CD8-positive, alpha-beta memory T cell (primary cell): ENCODE results near the gene POLR2E. TPM values are rescaled to one million over a fixed set of nuclear protein-coding genes. Genes with fewer than 3 reads are reported as not detected.
"Not testable (repeated sequence)": the region's sequence is repeated elsewhere in the genome, so short reads cannot be mapped to it uniquely, and the experiment has no call there.

Experiments used
- CTCF ChIA-PET: fragments of 350-600 bp; sonication (Branson Sonifier 250); formaldehyde crosslinking; loops from one replicate; lab custom pipeline; 2021; ENCODE audit warnings: antibody characterized with exemption; lab: Charles Lee
- POLR2A ChIA-PET: fragments of 350-600 bp; sonication (Branson Sonifier 250); formaldehyde crosslinking; loops from one replicate; lab custom pipeline; 2021; ENCODE audit warnings: antibody characterized with exemption; lab: Charles Lee
- DNase-seq, 5 donors: peaks; one replicate each; pipeline versions ENCODE4 v3.0.0 to v3.0.0-alpha.2; 2020 to 2022; ENCODE audit warnings: mixed read lengths in 1 of 5
- H3K27ac ChIP-seq: one replicate; pipeline ENCODE4 v1.7.0; 2013; ENCODE audit warnings: low read depth, mild to moderate bottlenecking, low read length, moderate library complexity
- H3K27me3 ChIP-seq: 2 replicates; pipeline ENCODE4 v1.7.0; 2013; ENCODE audit warnings: low read length, mild to moderate bottlenecking; ENCODE audit not compliant: insufficient read depth, poor library complexity, severe bottlenecking
- H3K36me3 ChIP-seq: 2 replicates; pipeline ENCODE4 v1.7.0; 2013; ENCODE audit warnings: mild to moderate bottlenecking, low read length, moderate library complexity; ENCODE audit not compliant: insufficient read depth
- H3K4me1 ChIP-seq: 2 replicates; pipeline ENCODE4 v1.7.0; 2013; ENCODE audit warnings: mild to moderate bottlenecking, low read length, moderate library complexity; ENCODE audit not compliant: insufficient read depth
- H3K4me3 ChIP-seq: 2 replicates; pipeline ENCODE4 v1.7.0; 2013; ENCODE audit warnings: mild to moderate bottlenecking, low read length
- H3K9me3 ChIP-seq: 2 replicates; pipeline ENCODE4 v1.7.0; 2013; ENCODE audit warnings: mild to moderate bottlenecking, low read length
- H3K27ac Mint-ChIP-seq, 8 donors: one replicate each; pipeline ENCODE4 v1.8.0; 2020 to 2021; ENCODE audit warnings: mixed read lengths in 8 of 8, mild to moderate bottlenecking in 6 of 8, inconsistent platforms in 3 of 8, moderate library complexity in 3 of 8
- H3K27me3 Mint-ChIP-seq, 2 donors: one replicate each; pipeline ENCODE4 v1.8.0; 2020 to 2021; ENCODE audit warnings: mixed read lengths in 2 of 2, mild to moderate bottlenecking in 1 of 2, moderate library complexity in 1 of 2
- H3K36me3 Mint-ChIP-seq, 3 donors: one replicate each; pipeline ENCODE4 v1.8.0; 2020 to 2021; ENCODE audit warnings: mixed read lengths in 3 of 3, inconsistent platforms in 1 of 3, mild to moderate bottlenecking in 1 of 3
- H3K4me1 Mint-ChIP-seq, 3 donors: one replicate each; pipeline ENCODE4 v1.8.0; 2020 to 2021; ENCODE audit warnings: mixed read lengths in 3 of 3, inconsistent platforms in 1 of 3, mild to moderate bottlenecking in 1 of 3
- H3K4me3 Mint-ChIP-seq, 7 donors: one replicate each; pipeline ENCODE4 v1.8.0; 2020 to 2021; ENCODE audit warnings: mixed read lengths in 7 of 7, mild to moderate bottlenecking in 6 of 7, moderate library complexity in 4 of 7, inconsistent platforms in 2 of 7
- H3K9me3 Mint-ChIP-seq, 5 donors: one replicate each; pipeline ENCODE4 v1.8.0; 2020 to 2022; ENCODE audit warnings: mixed read lengths in 5 of 5, mild to moderate bottlenecking in 3 of 5, moderate library complexity in 2 of 5, inconsistent platforms in 1 of 5
- polyA plus RNA-seq: library from polyadenylated mRNA; unstranded; fragments of 300-500 nt; fragmentation: Illumina TruSeq; gene quantifications from one replicate; pipeline ENCODE4 v1.2.3, GENCODE V29; 2021
- total RNA-seq, 2 experiments: library from RNA; stranded (reverse); gene quantifications; one replicate each; pipeline ENCODE4 v1.2.3, GENCODE V29; 2021

The POLR2E gene
- total and polyA plus RNA-seq, 3 experiments from 2014 or later = 249 to 278 (median 270) TPM

DNA sequence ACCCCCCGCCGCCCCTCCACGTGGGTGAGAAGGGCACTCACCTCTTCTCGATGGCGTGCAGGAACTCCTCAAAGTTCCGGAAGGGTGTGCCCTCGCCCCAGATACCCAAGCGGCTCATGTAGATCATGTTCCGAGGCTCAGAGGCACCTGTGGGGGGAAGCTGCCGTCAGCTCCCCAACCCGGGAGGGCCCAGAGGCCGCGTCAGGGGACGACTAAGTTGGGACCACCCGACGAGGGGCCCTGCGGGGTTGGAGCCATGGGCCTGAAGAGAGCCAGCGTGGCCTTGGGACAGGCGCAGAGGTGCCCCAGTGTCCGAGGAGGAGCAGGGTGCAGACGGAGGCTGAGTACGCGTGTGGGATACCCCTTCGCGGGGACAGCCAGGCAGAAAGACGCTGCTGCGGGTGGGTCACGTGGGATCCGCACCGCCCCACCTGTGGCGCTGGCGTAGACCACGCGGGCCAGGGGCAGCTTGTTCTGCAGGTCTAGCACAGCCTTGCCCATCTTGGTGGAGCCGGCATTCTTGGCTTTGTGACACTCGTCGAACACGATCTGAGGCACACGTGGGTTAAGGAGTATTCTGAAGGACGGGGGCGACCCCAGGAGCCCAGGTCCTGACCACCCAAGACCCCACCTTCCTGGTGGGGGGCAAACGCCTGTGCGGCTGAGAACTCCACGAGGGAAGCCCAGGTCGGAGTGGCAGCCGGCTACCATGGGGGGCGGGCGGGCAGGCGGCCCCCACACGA, 24.5 kb upstream of the POLR2E start:
- POLR2A ChIA-PET = interaction anchor here (0.6 kb wide), 1 partner anchor 9 kb away, joined by 3 read pairs; no protein-coding TSS in a partner anchor
- peaks cover 44% of the 10 kb centered on the region for H3K36me3 ChIP-seq
- peaks cover 0 to 66% (median 0%) of the 10 kb centered on the region in 3 donors for H3K36me3 Mint-ChIP-seq

DNA sequence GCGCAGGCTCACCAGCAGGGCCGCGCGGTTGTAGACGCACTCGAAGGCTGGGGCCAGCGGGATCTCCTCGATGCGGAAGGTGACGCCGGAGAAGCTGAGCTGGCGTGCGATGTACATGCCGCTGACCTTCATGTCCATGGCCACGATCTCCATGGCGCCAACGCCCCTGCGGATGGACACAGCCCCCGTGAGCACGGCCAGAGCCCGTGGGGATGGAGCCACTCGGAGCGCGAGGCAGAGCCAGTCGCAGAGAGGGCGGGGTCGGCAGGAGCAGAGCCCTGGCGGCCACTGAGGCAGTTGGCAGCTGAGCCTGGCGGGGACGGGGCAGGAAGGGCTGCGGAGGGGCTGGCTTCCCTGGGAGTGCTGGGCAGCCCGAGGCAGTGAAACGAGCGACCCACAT, 23.8 kb upstream of the POLR2E start:
- Histone ChIP-seq H3K27ac (no peak overlapping the region), H3K9me3 (no peaks in the 10 kb centered on the region), H3K27me3 (no peaks in the 10 kb centered on the region), H3K36me3 (peaks cover 42% of the 10 kb centered on the region), H3K4me1 (no peaks in the 10 kb centered on the region), H3K4me3 (no peak overlapping the region)
- H3K36me3 Mint-ChIP-seq = peaks cover 0 to 63% (median 0%) of the 10 kb centered on the region in 3 donors
- no peaks in the 10 kb centered on the region for H3K27me3 Mint-ChIP-seq
- ChIA-PET CTCF (no interaction called here), POLR2A (interaction anchor here (1.0 kb wide), 1 partner anchor 12 kb away, joined by 4 read pairs; no protein-coding TSS in a partner anchor)
- no peaks in the 10 kb centered on the region for H3K9me3 Mint-ChIP-seq
- peak overlapping the region in 1 of 8 donors; percentile 62 for H3K27ac Mint-ChIP-seq
- H3K4me3 Mint-ChIP-seq = no peak overlapping the region
- no peaks in the 10 kb centered on the region for H3K4me1 Mint-ChIP-seq
- DNase-seq = peak in 1 of 5 donors; percentile 50

More for the DNA sequence above, 24.5 kb upstream of the POLR2E start:
- Mint-ChIP-seq H3K27ac (no peak overlapping the region), H3K4me3 (no peak overlapping the region), H3K9me3 (no peaks in the 10 kb centered on the region), H3K27me3 (no peaks in the 10 kb centered on the region), H3K4me1 (no peaks in the 10 kb centered on the region)
- Histone ChIP-seq H3K27ac (no peak overlapping the region), H3K9me3 (no peaks in the 10 kb centered on the region), H3K4me1 (no peaks in the 10 kb centered on the region), H3K4me3 (no peak overlapping the region), H3K27me3 (no peaks in the 10 kb centered on the region)
- no peak for DNase-seq
- CTCF ChIA-PET = no interaction called here

DNA sequence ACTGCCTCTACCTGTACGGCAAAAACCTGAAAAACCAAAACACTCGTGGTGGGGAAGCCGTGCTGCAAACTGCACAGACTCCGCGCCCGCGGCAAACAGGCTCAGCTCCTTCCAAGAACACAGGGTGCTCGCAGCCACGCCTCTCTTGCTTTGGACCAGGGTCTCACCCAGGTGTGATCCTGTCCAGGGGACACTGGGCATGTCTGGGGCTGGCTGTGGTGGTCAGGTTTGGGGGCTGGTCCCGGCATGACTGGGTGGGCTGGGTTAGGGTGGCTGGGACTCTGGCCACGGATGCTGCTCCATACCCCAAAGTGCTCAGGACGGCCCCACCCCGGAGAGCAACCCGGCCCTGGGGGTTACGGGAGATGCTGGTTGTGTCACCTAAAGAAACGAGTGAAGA, 22.5 kb upstream of the POLR2E start:
- H3K9me3 ChIP-seq = no peaks in the 10 kb centered on the region
- no peak overlapping the region for H3K27ac Mint-ChIP-seq
- ChIA-PET POLR2A (no interaction called here), CTCF (no interaction called here)
- no peaks in the 10 kb centered on the region for H3K27me3 ChIP-seq
- H3K4me3 ChIP-seq = no peak overlapping the region
- H3K36me3 ChIP-seq = peaks cover 42% of the 10 kb centered on the region
- H3K9me3 Mint-ChIP-seq = no peaks in the 10 kb centered on the region
- H3K36me3 Mint-ChIP-seq = peaks cover 0 to 58% (median 0%) of the 10 kb centered on the region in 3 donors
- H3K4me1 Mint-ChIP-seq = peaks cover 0 to 3% (median 0%) of the 10 kb centered on the region in 3 donors
- H3K4me3 Mint-ChIP-seq = no peak overlapping the region
- peaks cover 6% of the 10 kb centered on the region for H3K4me1 ChIP-seq
- H3K27ac ChIP-seq = no peak overlapping the region
- no peaks in the 10 kb centered on the region for H3K27me3 Mint-ChIP-seq
- no peak for DNase-seq

DNA sequence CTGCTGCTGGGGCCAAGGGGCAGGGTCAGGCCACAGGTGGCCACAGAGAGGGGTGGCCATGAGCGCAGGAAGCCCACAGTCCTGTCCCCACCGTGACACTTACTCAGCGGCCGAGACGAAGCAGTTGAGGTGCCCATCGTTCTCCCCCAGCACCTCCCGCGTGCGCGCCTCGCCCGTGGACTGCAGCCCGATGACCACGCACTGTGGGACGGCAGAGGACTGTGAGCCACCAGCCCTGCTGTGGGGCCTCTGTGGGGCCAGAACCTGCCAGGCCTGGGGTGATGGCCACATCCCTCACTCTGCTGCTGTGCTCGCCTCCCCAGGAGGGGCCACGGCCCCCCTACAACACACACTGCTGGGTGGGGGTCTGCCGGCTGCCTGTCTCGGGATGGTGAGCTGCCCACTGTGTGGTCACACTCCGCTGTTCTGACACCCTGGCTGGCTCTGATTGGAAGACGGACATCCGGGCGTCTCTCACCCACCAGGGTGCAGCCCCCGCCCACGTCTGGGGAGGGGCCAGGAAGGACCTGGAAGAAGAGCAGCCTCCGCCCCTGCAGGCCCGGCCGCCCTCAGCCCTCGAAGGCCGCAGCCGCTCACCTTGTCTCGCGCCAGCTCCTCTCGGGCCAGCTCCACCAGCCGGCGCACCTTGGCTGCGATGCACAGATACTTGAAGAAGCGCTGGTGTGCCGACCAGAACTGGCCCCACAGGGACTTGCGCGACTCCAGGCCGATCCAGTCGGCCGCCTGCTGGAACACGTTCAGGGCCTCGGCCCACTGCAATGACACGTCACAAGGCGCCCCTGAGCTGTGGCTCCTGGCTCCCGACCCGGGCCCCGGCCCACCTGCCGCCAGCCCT, 21.8 kb upstream of the POLR2E start:
- no peak for DNase-seq
- POLR2A ChIA-PET = interaction anchor here (0.6 kb wide), 1 partner anchor 59 kb away, joined by 7 read pairs; no protein-coding TSS in a partner anchor
- CTCF ChIA-PET = interaction anchor here (1.3 kb wide), 1 partner anchor 14 kb away, joined by 3 read pairs; no protein-coding TSS in a partner anchor
- Histone ChIP-seq H3K27ac (no peak overlapping the region), H3K4me3 (no peak overlapping the region), H3K9me3 (no peaks in the 10 kb centered on the region), H3K27me3 (no peaks in the 10 kb centered on the region), H3K36me3 (peaks cover 39% of the 10 kb centered on the region), H3K4me1 (peaks cover 6% of the 10 kb centered on the region)
- no peaks in the 10 kb centered on the region for H3K27me3 Mint-ChIP-seq
- peaks cover 0 to 55% (median 0%) of the 10 kb centered on the region in 3 donors for H3K36me3 Mint-ChIP-seq
- no peak overlapping the region for H3K4me3 Mint-ChIP-seq
- no peak overlapping the region for H3K27ac Mint-ChIP-seq
- H3K9me3 Mint-ChIP-seq = no peaks in the 10 kb centered on the region
- peaks cover 0 to 3% (median 0%) of the 10 kb centered on the region in 3 donors for H3K4me1 Mint-ChIP-seq

DNA sequence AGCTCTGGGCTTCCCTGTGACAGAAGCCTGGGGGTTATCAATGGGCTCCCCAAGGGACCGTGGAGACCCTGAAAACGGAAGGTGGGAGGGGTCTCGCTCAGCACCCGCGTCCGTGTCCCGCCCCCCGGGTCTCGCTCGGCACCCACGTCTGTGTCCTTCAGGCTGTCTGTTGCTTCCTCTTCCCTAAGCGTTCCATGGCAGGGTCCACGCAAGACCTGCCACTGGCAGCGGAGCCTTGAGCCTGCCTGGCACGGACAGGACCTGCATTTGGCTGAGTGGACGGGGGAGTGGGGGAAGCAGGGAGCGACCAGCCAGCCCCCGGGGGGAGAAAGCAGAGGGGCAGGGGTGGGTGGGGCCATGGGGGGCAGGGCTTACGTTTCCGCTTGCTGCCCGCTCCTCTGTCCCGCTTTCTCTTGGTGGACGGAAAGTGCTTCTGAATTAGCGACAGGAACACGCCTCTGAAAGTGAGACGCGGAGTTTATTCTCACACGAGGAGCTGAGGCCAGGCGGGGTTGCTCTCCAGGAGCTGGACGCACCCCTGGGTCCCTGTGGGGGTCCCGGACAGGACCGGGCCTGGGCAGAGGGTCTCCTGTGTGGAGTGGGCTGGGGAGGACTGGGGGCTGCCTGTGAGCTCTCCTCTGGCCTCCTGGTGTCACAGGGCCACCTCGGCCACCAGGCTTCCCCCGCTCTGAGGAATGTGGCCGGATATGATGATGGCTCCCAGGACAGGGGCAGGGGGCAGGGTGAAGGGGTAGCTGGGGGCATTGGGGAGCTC, 20.7 kb upstream of the POLR2E start:
- no peaks in the 10 kb centered on the region for H3K9me3 ChIP-seq
- H3K4me1 Mint-ChIP-seq = peaks cover 0 to 3% (median 0%) of the 10 kb centered on the region in 3 donors
- CTCF ChIA-PET = interaction anchor here (1.3 kb wide), 1 partner anchor 15 kb away, joined by 3 read pairs; no protein-coding TSS in a partner anchor
- H3K4me3 Mint-ChIP-seq = no peak overlapping the region
- POLR2A ChIA-PET = interaction anchor here (0.5 kb wide), 1 partner anchor 12 kb away, joined by 3 read pairs; the partner anchor contains the start of gene GPX4
- no peak overlapping the region for H3K27ac ChIP-seq
- peaks cover 0 to 47% (median 0%) of the 10 kb centered on the region in 3 donors for H3K36me3 Mint-ChIP-seq
- H3K4me1 ChIP-seq = peaks cover 6% of the 10 kb centered on the region
- H3K27ac Mint-ChIP-seq = no peak overlapping the region
- no peak for DNase-seq
- H3K36me3 ChIP-seq = peaks cover 29% of the 10 kb centered on the region
- no peaks in the 10 kb centered on the region for H3K27me3 ChIP-seq
- H3K27me3 Mint-ChIP-seq = no peaks in the 10 kb centered on the region
- H3K4me3 ChIP-seq = no peak overlapping the region
- no peaks in the 10 kb centered on the region for H3K9me3 Mint-ChIP-seq

DNA sequence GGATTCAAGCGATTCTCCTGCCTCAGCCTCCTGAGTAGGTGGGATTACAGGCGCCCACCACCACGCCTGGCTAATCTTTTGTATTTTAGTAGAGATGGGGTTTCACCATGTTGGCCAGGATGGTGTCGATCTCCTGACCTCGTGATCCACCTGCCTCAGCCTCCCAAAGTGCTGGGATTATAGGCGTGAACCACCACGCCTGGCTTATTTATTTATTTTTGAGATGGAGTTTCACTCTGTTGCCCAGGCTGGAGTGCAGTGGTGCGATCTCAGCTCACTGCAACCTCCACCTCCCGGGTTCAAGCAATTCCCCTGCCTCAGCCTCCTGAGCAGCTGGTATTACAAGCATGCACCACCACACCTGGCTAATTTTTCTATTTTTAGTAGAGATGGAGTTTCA, 19.6 kb upstream of the POLR2E start:
- H3K4me3 Mint-ChIP-seq, H3K27ac ChIP-seq, H3K4me1 ChIP-seq, H3K4me1 Mint-ChIP-seq, H3K9me3 ChIP-seq, H3K9me3 Mint-ChIP-seq, DNase-seq, H3K27me3 Mint-ChIP-seq, H3K4me3 ChIP-seq, H3K27me3 ChIP-seq, POLR2A ChIA-PET: not testable (repeated sequence)
- H3K36me3 Mint-ChIP-seq = peaks cover 0 to 46% (median 0%) of the 10 kb centered on the region in 3 donors
- CTCF ChIA-PET = interaction anchor here (1.8 to 2.1 kb wide), 2 partner anchors 16 to 124 kb away, joined by 4 to 7 read pairs; no protein-coding TSS in a partner anchor
- H3K27ac Mint-ChIP-seq = peak overlapping the region in 1 of 8 donors; percentile 17
- H3K36me3 ChIP-seq = peaks cover 29% of the 10 kb centered on the region

DNA sequence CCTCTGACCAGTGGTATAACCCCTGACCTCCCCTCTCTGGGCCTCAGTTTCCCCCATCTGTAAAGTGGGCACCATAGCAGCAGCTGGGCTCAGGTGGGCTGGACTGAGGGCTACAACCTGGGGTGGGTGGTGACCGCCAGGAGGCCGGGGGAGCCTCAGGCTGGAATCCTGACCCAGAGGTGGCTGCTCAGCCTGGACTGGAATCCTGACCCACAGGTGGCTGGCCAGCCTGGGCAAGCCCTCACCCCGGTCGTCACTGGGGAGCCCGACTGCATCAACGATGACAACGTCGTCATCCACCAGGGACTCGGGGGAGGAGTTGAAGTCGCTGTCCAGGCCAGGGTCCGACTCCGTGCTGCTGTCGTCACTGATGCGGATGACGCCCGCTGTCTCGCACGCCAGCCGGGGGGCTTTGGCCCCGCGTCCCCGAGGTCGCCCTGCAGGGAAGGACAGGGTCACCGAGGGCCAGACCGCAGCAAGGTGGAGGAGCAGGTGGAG, 18.9 kb upstream of the POLR2E start:
- Mint-ChIP-seq H3K27ac (no peak overlapping the region), H3K4me1 (peaks cover 0 to 3% (median 0%) of the 10 kb centered on the region in 3 donors), H3K4me3 (no peak overlapping the region), H3K9me3 (no peaks in the 10 kb centered on the region), H3K27me3 (no peaks in the 10 kb centered on the region), H3K36me3 (peaks cover 0 to 44% (median 0%) of the 10 kb centered on the region in 3 donors)
- POLR2A ChIA-PET = interaction anchor here (0.7 to 1.0 kb wide), 4 partner anchors 26 to 131 kb away, joined by 3 to 5 read pairs (median 3); no protein-coding TSS in a partner anchor
- CTCF ChIA-PET = interaction anchor here (0.6 to 3.7 kb wide), 22 partner anchors 8 to 130 kb away, joined by 3 to 50 read pairs (median 5); no protein-coding TSS in a partner anchor
- no peaks in the 10 kb centered on the region for H3K9me3 ChIP-seq
- peak in 1 of 5 donors; percentile 53 for DNase-seq
- peak overlapping the region; percentile 16 for H3K27ac ChIP-seq
- no peaks in the 10 kb centered on the region for H3K27me3 ChIP-seq
- peaks cover 6% of the 10 kb centered on the region for H3K4me1 ChIP-seq
- H3K36me3 ChIP-seq = peaks cover 29% of the 10 kb centered on the region
- no peak overlapping the region for H3K4me3 ChIP-seq
